K562 (cell line): ENCODE results near the gene UGT1A6. TPM values are rescaled to one million over a fixed set of nuclear protein-coding genes. Genes with fewer than 3 reads are reported as not detected.

Experiments
- ATAC-seq: fragments of 200-7000 bp; cut with Tn5 transposase; 3 replicates; pipeline ENCODE4 v1.9.1; 2020; ENCODE audit warnings: moderate library complexity
- BruUV-seq: library from RNA; stranded (reverse); fragments of 400-500 nt; replicated peaks from 2 replicates; lab custom pipeline; 2021; lab: Mats Ljungman, UMichigan
- CTCF ChIA-PET: fragments of 300-600 bp; formaldehyde crosslinking; extraction: SDS; loops from one replicate; lab custom pipeline; 2021; ENCODE audit warnings: low intra/inter-chr PET ratio; lab: Yijun Ruan, JAX
- POLR2A ChIA-PET: fragments of 300-600, 350-650 bp; sonication (Branson Sonifier 250); formaldehyde crosslinking; extraction: SDS; loops from one replicate; lab custom pipeline; 2021; ENCODE audit warnings: antibody characterized with exemption, inconsistent platforms; lab: Yijun Ruan, JAX
- DNase-seq, 4 experiments: peaks; one replicate each; pipeline versions ENCODE4 v3.0.0 to v3.0.0-alpha.2; 2011 to 2018; ENCODE audit warnings: low spot score in 3 of 4, mixed read lengths in 3 of 4; ENCODE audit errors: extremely low read depth in 1 of 4
- FAIRE-seq: peaks from 2 replicates; lab custom pipeline; 2011; peaks lifted over from hg19 to GRCh38; lab: Jason Lieb, UNC
- H2AFZ ChIP-seq: 2 replicates; pipeline ENCODE4 v1.6.0; 2011; ENCODE audit warnings: low read depth, low read length, control low read depth, inconsistent platforms
- H3K27ac ChIP-seq: fragments of 200-600 bp; 3 replicates; pipeline ENCODE4 v1.8.0; 2011; ENCODE audit warnings: low read depth, mild to moderate bottlenecking, control low read depth, inconsistent platforms, low read length, moderate library complexity, mixed read lengths; ENCODE audit errors: extremely low read depth
- H3K27me3 ChIP-seq, 2 experiments: fragments of 300-600 bp in 1 of 2; 2 replicates in 1 of 2; 3 replicates in 1 of 2; pipeline versions ENCODE4 v1.6.0 to v1.8.0; 2011; ENCODE audit warnings: inconsistent platforms in 2 of 2, low read length in 2 of 2, mild to moderate bottlenecking in 1 of 2, mixed read lengths in 1 of 2, moderate library complexity in 1 of 2; ENCODE audit not compliant: control insufficient read depth in 2 of 2, insufficient read depth in 2 of 2
- H3K36me3 ChIP-seq: fragments of 300-600 bp; 3 replicates; pipeline ENCODE4 v1.8.0; 2011; ENCODE audit warnings: mild to moderate bottlenecking, low read length, inconsistent platforms; ENCODE audit not compliant: control insufficient read depth, insufficient read depth
- H3K4me1 ChIP-seq, 2 experiments: fragments of 200-600 bp in 1 of 2; replicated peaks in 1 of 2; 2 replicates in 1 of 2; 3 replicates in 1 of 2; pipeline versions ENCODE4 v1.5.1 to v1.8.0; 2011; ENCODE audit warnings: inconsistent platforms in 2 of 2, low read length in 2 of 2, mild to moderate bottlenecking in 1 of 2, mixed read lengths in 1 of 2, moderate library complexity in 1 of 2; ENCODE audit not compliant: control insufficient read depth in 2 of 2, insufficient read depth in 2 of 2
- H3K4me2 ChIP-seq: 2 replicates; pipeline ENCODE4 v1.6.1; 2011; ENCODE audit warnings: low read length, control low read depth, inconsistent platforms, mixed read lengths; ENCODE audit not compliant: insufficient read depth
- H3K4me3 ChIP-seq: fragments of 200-600 bp; sonication (generic), shearing (Covaris generic); 2 replicates; pipeline ENCODE4 v1.5.1; 2016; ENCODE audit warnings: control low read depth, inconsistent platforms
- H3K79me2 ChIP-seq: fragments of 200-600 bp; 3 replicates; pipeline ENCODE4 v1.8.0; 2011; ENCODE audit warnings: low read length, inconsistent platforms; ENCODE audit not compliant: control insufficient read depth, insufficient read depth
- H3K9ac ChIP-seq, 2 experiments: 2 replicates each; pipeline versions ENCODE4 v1.6.0 to v1.6.1; 2011; ENCODE audit warnings: low read depth in 2 of 2, low read length in 2 of 2, control low read depth in 1 of 2, inconsistent platforms in 1 of 2, mild to moderate bottlenecking in 1 of 2, mixed read lengths in 1 of 2; ENCODE audit not compliant: insufficient read depth in 1 of 2
- H3K9me1 ChIP-seq: one replicate; pipeline ENCODE4 v1.6.0; 2011; ENCODE audit warnings: inconsistent platforms, mild to moderate bottlenecking, low read length, moderate library complexity; ENCODE audit not compliant: control insufficient read depth, insufficient read depth
- H3K9me3 ChIP-seq: replicated peaks from 2 replicates; pipeline ENCODE4 v1.5.1; 2011; ENCODE audit warnings: low read depth, low read length, inconsistent platforms; ENCODE audit not compliant: control insufficient read depth, insufficient read depth
- H4K20me1 ChIP-seq: replicated peaks from 2 replicates; pipeline ENCODE4 v1.6.1; 2011; ENCODE audit warnings: low read length, inconsistent platforms, mixed read lengths; ENCODE audit not compliant: control insufficient read depth, insufficient read depth
- DIDO1 ChIP-seq: fragments of 450-650 bp; IDR thresholded peaks from 2 replicates; pipeline ENCODE4 v1.6.1; 2016; ENCODE audit warnings: low read depth, missing biosample characterization, missing genetic modification characterization
- E4F1 ChIP-seq: fragments of 250-450 bp; sonication (Bioruptor Pico); IDR thresholded peaks from 2 replicates; pipeline ENCODE4 v1.5.0; 2021; ENCODE audit warnings: mild to moderate bottlenecking, borderline replicate concordance
- GABPB2 ChIP-seq: fragments of 250-450 bp; sonication (Bioruptor Pico); conservative IDR thresholded peaks from 2 replicates; pipeline ENCODE4 v1.5.1; 2021; ENCODE audit warnings: mild to moderate bottlenecking
- ID3 ChIP-seq, 2 experiments: fragments of 250-450 bp in 1 of 2; fragments of 450-650 bp in 1 of 2; sonication (Bioruptor Pico) in 1 of 2; IDR thresholded peaks; 2 replicates each; pipeline versions ENCODE4 v1.6.1 to v1.8.0; 2016 to 2021; ENCODE audit warnings: mild to moderate bottlenecking in 2 of 2, moderate library complexity in 2 of 2, missing compliant biosample characterization in 1 of 2, missing genetic modification characterization in 1 of 2
- KDM4B ChIP-seq, 2 experiments: fragments of 450-650 bp in 1 of 2; sonication (generic) in 1 of 2; IDR thresholded peaks; 2 replicates each; pipeline ENCODE4 v1.6.1; 2016 to 2017; ENCODE audit warnings: borderline replicate concordance in 2 of 2, antibody characterized with exemption in 1 of 2, low read depth in 1 of 2, mild to moderate bottlenecking in 1 of 2
- NFE2L1 ChIP-seq: fragments of 450-650 bp; IDR thresholded peaks from 2 replicates; pipeline ENCODE4 v1.6.1; 2016; ENCODE audit warnings: missing genetic modification characterization, low read depth, mild to moderate bottlenecking, missing compliant biosample characterization, moderate library complexity, borderline replicate concordance
- NR1H2 ChIP-seq: sonication (generic); formaldehyde crosslinking; IDR thresholded peaks from 2 replicates; pipeline ENCODE4 v1.4.0; 2020; ENCODE audit warnings: mild to moderate bottlenecking, missing genetic modification reagents
- PREB ChIP-seq: sonication (generic); formaldehyde crosslinking; IDR thresholded peaks from 2 replicates; pipeline ENCODE4 v1.8.1; 2023; ENCODE audit warnings: mild to moderate bottlenecking, missing genetic modification reagents
- PRMT5 ChIP-seq: sonication (generic); formaldehyde crosslinking; IDR thresholded peaks from 2 replicates; pipeline ENCODE4 v1.5.0; 2020; ENCODE audit warnings: missing genetic modification reagents
- RBM34 ChIP-seq: fragments of 200-400 bp; formaldehyde crosslinking; IDR thresholded peaks from 2 replicates; pipeline ENCODE4 v1.6.1; 2018; ENCODE audit warnings: low read length, borderline replicate concordance; ENCODE audit not compliant: insufficient read depth
- RNF2 ChIP-seq: sonication (generic); IDR thresholded peaks from 2 replicates; pipeline ENCODE4 v1.6.1; 2016
- SIRT6 ChIP-seq: IDR thresholded peaks from one replicate; pipeline ENCODE4 v1.6.1; 2012; ENCODE audit warnings: low read depth, mild to moderate bottlenecking, control low read depth, inconsistent platforms, low read length, moderate library complexity
- SRSF9 ChIP-seq: fragments of 200-400 bp; formaldehyde crosslinking; IDR thresholded peaks from 2 replicates; pipeline ENCODE4 v1.6.1; 2017; ENCODE audit warnings: low read depth, low read length, borderline replicate concordance
- TFAM ChIP-seq: fragments of 250-450 bp; sonication (Bioruptor Pico); conservative IDR thresholded peaks from 2 replicates; pipeline ENCODE4 v1.5.0; 2021; ENCODE audit warnings: mild to moderate bottlenecking, moderate library complexity
- ZBTB8A ChIP-seq: fragments of 450-650 bp; IDR thresholded peaks from 2 replicates; pipeline ENCODE4 v1.6.1; 2018; ENCODE audit warnings: mild to moderate bottlenecking, moderate library complexity; ENCODE audit not compliant: partially characterized antibody
- WGBS: fragments of 100-300 bp; shearing (Covaris generic); methylation state at CpG from one replicate; pipeline ENCODE4 v1.1.6; 2016; ENCODE audit warnings: low coverage, mixed read lengths; ENCODE audit not compliant: insufficient coverage; ENCODE audit errors: missing lambda C conversion rate; 5-methylcytosine and 5-hydroxymethylcytosine counted together
- in situ Hi-C: fragments of 300-500 bp; cut with MboI; formaldehyde crosslinking; loops from 4 replicates; pipeline ENCODE4 v1.15.0; 2018; ENCODE audit warnings: inconsistent platforms, mixed read lengths
- intact Hi-C: fragments of 100-400 bp; cut with micrococcal nuclease; formaldehyde crosslinking; loops from 2 replicates; pipeline ENCODE4 v1.14.2; 2022
- polyA plus RNA-seq, 8 experiments: library from polyadenylated mRNA; depleted of rRNA in 4 of 8; stranded (reverse) in 5 of 8; unstranded in 3 of 8; fragments of >200 nt; fragmentation: Nextera tagmentation in 2 of 8; fragmentation: Illumina TruSeq in 1 of 8; extraction: Ambion mirVana in 2 of 8; extraction: Trizol in 1 of 8; gene quantifications; 2 replicates each; pipeline versions ENCODE4 v1.2.1 to v1.2.3, GENCODE V29; 2011 to 2014; ENCODE audit warnings: inconsistent platforms in 1 of 8, missing spikeins in 1 of 8
- total RNA-seq, 7 experiments: library from RNA; depleted of rRNA in 6 of 7; stranded (reverse); fragments of >200 nt in 6 of 7; fragmentation: Illumina TruSeq in 2 of 7; extraction: Trizol in 2 of 7; gene quantifications; 2 replicates each; pipeline versions ENCODE4 v1.2.1 to v1.2.3, GENCODE V29; 2011 to 2021; ENCODE audit warnings: low replicate concordance in 1 of 7

UGT1A6 gene
- total and polyA plus RNA-seq, 9 of the 15 experiments (the other 6 are each of a cell fraction or from before 2014, with no cell fraction given): not detected

DNA sequence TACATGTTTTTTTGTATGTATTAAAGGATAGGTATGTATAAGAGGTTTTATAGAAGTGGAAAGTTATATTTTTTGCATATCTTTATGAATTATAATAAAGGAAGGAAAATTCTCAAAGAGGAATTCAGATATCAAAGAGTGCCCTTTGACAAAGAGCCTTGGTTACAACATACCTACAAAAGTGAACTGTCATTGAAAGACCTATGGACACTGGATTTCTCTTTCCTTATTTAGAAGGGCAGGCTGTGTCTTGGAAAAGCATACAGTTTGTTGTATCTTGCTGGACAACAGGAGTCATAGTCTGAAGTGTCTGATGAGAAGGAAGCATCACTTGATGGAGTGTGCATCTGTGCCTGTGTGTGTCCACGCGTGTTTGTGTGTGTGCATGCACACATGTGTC is 41.3 kb upstream of the UGT1A6 start:
- DNase-seq: no peak
- intact Hi-C loops: no loop called here
- in situ Hi-C loops: no loop called here
- BruUV-seq: no TSS peak
- Histone ChIP-seq H3K4me1 (no peaks in the 10 kb centered on the region), H3K4me3 (no peak overlapping the region)
- no peak for TF ChIP-seq NR1H2 (CRISPR knock-in tag)
- TF ChIP-seq SIRT6: no peak
- TF ChIP-seq E4F1 (CRISPR knock-in tag): no peak
- TF ChIP-seq NFE2L1 (tag): no peak
- no peak for TF ChIP-seq PRMT5 (CRISPR knock-in tag)
- no peak for TF ChIP-seq ID3 (CRISPR knock-in tag; IDR thresholded peaks at IDR 0.05)
- no peak for TF ChIP-seq ID3 (tag; IDR thresholded peaks at IDR 0.05)
- TF ChIP-seq KDM4B (IDR thresholded peaks at IDR 0.05; ENCODE audit: borderline replicate concordance in 2 of 2, low read depth in 1 of 2): no peak
- no peak for TF ChIP-seq GABPB2 (CRISPR knock-in tag)
- TF ChIP-seq TFAM (CRISPR knock-in tag): no peak
- no peak for TF ChIP-seq DIDO1 (tag)
- no peak for TF ChIP-seq RBM34
- no peak for TF ChIP-seq PREB (CRISPR knock-in tag)
- TF ChIP-seq ZBTB8A: no peak
- no peak for TF ChIP-seq SRSF9
- no peak for TF ChIP-seq RNF2
- TF ChIP-seq, all 486 proteins: peak for 0
- Histone ChIP-seq H3K9me3 (no peaks in the 10 kb centered on the region), H2AFZ (no peak overlapping the region), H3K27me3 (no peaks in the 10 kb centered on the region), H3K9ac (no peak overlapping the region), H3K9me1 (no peaks in the 10 kb centered on the region), H3K4me2 (no peak overlapping the region), H3K79me2 (no peaks in the 10 kb centered on the region), H4K20me1 (no peaks in the 10 kb centered on the region), H3K36me3 (no peaks in the 10 kb centered on the region), H3K27ac (no peak overlapping the region)
- 0% methylated on average over 2 of the region's 2 CpGs for WGBS
- POLR2A ChIA-PET: no interaction called here
- peak; percentile 6 for FAIRE-seq
- CTCF ChIA-PET: no interaction called here
- no peak for ATAC-seq
